ENCODE measurements around the gene TMEM97.

TMEM97 gene

DNA sequence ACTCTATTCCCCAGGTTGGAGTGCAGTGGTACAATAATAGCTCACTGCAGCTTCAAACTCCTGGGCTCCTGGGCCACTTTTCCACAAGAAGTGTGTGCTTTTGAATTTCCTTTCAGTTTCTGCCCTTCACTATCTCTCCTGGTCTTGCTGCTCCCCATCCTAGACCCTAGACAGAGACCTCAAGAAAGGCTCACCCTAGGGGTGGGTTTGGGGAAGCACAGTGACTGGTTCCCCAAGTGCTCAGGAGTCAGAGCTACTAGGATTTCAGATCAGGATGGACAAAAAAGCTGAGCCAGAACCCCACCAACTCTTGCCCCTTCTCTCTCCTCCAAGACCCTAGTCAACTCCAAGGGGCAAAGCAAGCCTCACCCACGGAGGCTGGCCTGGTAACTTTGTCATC is 47.6 kb downstream of the TMEM97 start:
- TF ChIP-seq, protein P1, sequence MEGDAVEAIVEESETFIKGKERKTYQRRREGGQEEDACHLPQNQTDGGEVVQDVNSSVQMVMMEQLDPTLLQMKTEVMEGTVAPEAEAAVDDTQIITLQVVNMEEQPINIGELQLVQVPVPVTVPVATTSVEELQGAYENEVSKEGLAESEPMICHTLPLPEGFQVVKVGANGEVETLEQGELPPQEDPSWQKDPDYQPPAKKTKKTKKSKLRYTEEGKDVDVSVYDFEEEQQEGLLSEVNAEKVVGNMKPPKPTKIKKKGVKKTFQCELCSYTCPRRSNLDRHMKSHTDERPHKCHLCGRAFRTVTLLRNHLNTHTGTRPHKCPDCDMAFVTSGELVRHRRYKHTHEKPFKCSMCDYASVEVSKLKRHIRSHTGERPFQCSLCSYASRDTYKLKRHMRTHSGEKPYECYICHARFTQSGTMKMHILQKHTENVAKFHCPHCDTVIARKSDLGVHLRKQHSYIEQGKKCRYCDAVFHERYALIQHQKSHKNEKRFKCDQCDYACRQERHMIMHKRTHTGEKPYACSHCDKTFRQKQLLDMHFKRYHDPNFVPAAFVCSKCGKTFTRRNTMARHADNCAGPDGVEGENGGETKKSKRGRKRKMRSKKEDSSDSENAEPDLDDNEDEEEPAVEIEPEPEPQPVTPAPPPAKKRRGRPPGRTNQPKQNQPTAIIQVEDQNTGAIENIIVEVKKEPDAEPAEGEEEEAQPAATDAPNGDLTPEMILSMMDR (IDR thresholded peaks at IDR 0.05; ENCODE audit: borderline replicate concordance, insufficient read depth, low read depth, low read length), result no peak
- no peak overlapping the region for H3K4me3 ChIP-seq (ENCODE audit: low read depth, low read length)

GRCh38 chr17:28367641-28368305 is 48.8 kb downstream of the TMEM97 start:
- no peak overlapping the region for H3K4me3 ChIP-seq (ENCODE audit: low read depth, low read length)
- TF ChIP-seq, protein P1 (IDR thresholded peaks at IDR 0.05; ENCODE audit: borderline replicate concordance, insufficient read depth, low read depth, low read length), result no peak

DNA sequence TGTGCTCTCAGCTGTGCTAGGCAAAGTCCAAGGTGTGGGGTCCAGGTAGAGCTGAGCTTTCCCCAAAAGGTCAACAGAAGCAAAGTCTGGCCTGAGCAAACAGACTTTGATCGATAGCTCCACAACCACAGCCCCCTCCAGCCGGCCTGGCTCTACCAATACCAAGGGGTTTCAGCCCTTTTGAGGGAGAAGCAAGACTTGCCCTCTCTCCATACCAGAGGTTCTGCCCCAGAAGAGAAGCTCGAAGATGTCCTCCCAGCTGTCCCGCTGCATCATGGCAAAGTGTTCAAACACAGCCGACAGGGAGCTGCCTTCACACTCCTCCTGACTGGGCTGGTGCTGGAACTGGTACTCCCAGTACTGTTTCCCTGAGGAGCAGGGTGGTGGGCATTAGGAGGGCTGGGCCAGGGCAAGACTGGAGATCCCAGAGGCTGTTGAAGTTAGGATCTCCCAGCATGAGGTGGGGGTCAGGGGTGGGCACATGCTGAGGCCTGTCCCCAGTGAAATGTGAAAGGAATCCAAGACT is 49.4 kb downstream of the TMEM97 start:
- TF ChIP-seq, protein P1 (IDR thresholded peaks at IDR 0.05; ENCODE audit: borderline replicate concordance, insufficient read depth, low read depth, low read length), result no peak
- no peak overlapping the region for H3K4me3 ChIP-seq (ENCODE audit: low read depth, low read length)

DNA sequence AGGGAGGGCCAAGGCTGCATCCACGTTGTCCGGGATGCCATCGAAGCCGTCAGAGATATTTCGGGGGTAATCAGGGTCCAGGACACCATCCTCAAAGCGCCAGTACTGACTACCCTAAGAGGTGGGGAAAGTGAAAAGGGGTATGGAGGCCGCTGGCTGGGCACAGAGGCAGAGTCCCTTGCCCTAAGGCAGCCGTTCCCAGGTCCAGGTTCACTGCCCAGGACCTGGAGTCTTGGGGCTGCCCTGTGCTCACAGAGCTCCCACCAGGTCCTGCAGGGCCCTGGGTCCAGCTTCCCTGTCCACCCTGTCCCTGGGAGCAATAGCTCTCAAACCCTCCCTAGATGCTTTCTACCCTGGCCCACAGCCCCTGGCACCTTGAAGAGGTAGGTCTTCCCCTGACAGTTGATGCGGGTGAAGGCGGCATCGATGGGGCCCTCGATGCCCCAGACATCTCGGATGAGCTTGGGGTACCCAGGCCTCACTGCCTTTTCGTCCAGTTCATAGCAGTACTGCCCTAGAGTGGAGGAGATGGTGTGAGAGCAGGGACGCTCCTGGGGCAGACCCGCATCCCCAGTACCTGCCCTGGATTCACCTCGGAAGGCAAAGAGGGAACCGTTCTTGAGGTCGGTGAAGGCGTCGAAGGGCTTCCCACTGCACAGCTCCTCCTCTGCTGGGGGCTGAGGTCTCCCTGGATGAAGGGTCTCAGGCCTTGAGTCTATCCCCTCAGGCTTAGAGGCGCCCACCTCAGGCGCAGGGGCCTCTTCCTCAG is 50.1 kb downstream of the TMEM97 start:
- TF ChIP-seq, protein P1 (IDR thresholded peaks at IDR 0.05; ENCODE audit: borderline replicate concordance, insufficient read depth, low read depth, low read length), result no peak
- H3K4me3 ChIP-seq (ENCODE audit: low read depth, low read length), result no peak overlapping the region

- TF ChIP-seq, protein P1 (IDR thresholded peaks at IDR 0.05; ENCODE audit: borderline replicate concordance, insufficient read depth, low read depth, low read length), result no peak
- H3K4me3 ChIP-seq (ENCODE audit: low read depth, low read length), result no peak overlapping the region
These were observed 50.7 kb downstream of the TMEM97 start for GRCh38 chr17:28369684-28370034.

GRCh38 chr17:28370035-28370743 is 51.2 kb downstream of the TMEM97 start, which contains the start of gene VTN:
Gene VTN (minus strand): TSS chr17:28370307. CDS start chr17:28370203, 104 bp downstream.
- TF ChIP-seq, protein P1 (IDR thresholded peaks at IDR 0.05; ENCODE audit: borderline replicate concordance, insufficient read depth, low read depth, low read length), result no peak
- H3K4me3 ChIP-seq (ENCODE audit: low read depth, low read length), result peak within 1 kb of the TSS; percentile 85

Data from GM12875 (cell line).